ENCODE data around the gene RPLP1.

The RPLP1 gene

DNA sequence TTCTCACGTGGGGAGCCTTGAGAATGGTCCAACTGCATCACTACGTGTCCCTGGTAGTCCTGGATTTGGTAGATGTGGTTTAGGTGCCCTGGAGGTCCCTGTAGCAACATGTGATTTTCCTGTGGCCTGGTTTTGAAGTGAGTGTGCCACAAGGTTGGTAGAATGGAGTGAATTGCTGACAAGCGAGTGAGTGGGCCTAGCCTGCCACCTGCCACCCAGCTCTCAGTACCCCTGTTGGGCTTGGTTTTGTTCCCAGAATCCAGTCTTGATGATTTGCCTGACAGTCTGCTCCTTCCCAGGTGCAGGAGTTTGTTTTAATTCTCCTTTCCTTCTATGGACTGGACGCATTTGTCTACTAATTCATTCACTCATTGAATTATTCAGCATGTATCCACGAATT, 19.4 kb downstream of the RPLP1 start:
- no peak for DNase-seq

DNA sequence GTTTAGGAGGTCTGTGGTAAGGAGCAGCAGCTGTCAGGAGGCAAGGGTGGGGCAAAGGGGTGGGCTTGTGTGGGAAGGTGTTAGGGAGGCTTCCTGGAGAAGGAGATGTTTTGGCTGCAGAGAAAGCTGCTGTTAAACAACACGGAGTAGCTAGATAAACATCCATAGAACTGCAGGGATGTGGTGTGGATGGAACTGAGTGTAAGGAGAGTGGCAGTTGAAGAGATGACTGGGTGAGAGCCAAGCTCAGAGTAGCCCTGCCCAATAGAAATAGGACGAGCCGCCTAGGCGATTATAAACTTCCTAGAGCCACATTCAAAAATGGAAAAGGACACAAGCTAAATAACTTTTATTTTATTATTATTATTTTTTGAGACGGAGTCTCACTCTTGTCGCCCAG, 19.9 kb downstream of the RPLP1 start:
- no peak for DNase-seq

DNA sequence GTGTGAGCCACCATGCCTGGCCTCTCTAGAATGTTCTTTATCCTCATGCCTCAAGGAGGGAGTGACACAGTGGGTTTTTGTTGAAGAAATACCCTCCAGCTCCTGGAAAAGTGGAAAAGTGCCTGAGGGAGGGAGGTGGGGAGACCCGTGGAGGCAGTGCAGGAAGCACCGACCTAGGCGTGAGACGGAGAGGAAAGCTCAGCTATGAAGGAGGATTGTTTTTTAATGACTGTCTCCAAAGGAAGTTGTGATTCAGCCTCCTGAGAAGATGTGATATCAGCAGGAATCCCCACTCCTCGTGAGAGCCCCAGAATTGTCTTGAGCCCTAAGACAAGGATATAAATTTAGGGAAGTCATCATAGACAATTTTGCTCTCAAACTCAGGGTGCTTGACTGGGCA, 21.7 kb downstream of the RPLP1 start:
- DNase-seq = peak; percentile 69

DNA sequence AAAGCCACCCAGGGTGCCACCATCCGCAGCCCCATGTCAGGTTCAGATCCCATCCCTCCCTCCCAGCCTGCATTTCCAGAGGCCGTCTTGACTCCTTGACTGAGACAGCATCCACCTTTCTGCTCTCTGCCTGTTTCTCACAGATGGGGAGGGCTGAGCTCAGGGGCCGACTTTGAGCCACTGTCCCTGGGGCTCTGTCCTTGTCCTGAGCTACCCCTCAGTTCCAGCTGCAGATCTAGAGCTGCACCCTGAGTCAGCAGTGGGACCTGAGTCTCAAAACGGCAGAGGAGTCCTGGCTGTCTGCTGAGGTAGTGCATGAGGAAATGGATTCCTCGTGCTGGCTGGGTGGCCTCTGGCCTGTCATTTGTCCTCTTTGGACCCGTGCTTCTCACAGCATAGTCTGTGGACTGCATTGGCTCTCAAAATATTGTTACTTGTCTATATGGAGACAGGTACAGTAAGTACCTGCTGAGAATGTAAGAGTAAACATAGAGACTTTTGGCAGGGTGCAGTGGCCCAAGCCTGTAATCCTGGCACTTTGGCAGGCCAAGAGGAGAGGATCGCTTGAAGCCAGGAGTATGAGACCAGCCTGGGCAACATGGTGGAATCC, 22.3 kb downstream of the RPLP1 start:
- DNase-seq = peak; percentile 31

DNA sequence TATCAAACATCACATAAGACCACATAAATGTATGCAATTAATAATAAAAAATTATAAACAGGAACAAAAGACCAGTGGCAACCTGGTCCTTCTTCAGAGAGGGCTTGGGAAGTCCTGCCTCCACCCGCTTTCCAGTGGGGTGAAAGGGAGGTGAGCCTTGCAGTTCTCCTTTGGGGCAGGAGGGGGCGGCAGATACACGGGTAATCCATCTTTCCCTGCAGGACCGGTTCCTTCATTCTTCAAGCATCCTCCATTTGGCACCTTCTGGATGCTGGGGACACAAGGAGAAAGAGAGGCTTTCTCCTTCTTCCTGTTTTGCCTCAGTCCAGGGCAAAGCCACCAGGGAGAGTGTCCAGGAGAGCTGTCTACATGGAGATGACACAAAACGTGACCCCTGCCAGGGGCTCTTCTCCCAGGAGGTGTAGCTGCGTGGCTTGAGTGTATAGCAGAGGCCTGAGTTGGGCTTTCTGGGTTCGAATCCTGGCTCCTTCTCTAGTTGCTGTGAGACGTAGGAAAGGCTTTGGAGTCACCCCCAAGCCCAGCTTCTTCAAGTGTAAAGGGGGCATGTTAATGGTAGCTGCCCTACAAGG, 23.2 kb downstream of the RPLP1 start:
- DNase-seq = peak; percentile 72

DNA sequence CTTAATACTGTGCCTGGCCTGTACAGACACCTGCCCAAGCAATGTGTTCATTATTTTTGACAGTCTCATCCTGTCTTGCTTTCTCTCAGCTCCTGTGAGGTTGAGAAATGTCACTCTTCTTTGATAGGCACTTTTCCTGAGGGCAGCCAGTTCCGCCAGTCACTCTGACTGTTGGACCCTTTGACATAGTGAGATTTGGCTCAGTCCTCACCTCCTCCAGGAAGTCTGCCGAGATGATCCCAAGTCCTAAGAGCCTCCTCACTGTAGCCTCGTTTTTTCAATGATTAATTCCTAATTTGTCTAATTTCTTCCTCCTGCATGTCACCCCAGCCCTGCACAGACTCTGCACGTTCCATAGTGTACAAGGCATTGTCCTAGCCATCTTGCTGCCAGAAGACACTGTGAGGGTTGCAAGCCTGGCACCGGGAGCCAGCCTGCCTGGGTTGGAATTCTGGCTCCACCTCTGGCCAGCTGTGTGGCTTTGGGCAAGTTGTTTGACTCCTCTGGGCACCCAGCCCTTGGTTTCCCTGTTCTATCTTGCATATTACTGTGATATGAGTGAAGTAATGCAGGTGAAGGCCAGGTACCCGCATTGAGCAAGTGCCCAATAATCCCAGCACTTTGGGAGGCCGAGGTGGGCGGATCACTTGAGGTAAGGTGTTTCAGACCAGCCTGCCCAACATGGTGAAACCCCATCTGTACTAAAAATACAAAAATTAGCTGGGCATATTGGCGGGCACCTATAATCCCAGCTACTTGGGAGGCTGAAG, 24.3 kb downstream of the RPLP1 start:
- no peak for DNase-seq

DNA sequence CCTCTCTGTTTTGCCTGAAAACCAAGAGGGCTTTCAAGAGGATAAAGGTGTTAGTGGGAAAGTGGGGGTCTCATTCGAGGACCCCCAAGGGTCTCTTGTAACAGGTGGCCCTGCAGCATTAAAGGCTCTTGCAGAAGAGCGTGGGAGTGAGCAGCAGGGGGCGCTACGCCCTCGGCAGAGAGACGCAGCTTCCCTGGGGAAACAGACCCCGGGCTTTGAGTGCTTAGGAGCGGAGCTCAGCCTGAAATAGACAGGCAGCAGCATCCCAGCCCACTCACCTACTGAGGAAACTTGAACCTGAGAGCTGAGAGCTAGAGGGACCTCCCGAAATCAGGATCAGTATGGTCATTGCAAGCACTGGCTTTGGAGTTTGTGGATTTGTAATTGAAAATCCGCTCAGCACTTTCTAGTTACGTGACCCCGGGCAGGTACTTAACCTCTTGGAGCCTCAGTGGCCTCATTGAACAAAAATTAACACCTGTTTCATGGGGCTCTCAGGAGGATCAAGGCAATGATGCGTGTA, 25.7 kb downstream of the RPLP1 start:
- peak; percentile 49 for DNase-seq

DNA sequence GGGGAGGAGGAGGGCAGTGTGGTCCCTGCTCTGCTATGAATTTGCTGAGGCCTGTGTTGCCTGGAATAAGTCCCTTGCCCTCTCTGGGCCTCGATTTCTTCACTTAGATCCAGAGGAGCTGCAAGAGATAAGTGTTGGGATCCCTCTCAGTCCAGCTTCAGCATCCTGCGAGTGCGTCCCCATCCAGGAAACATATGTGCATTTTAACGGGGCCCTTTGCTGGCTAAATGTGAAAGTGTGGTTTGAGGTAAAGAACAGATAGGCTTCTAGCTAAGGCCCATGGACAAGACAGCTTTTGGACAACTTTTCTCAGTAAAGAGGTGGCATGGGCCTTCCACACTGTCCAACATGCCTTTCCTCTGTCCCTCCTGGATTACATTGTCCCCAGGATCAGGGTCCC, 26.5 kb downstream of the RPLP1 start:
- no peak for DNase-seq

DNA sequence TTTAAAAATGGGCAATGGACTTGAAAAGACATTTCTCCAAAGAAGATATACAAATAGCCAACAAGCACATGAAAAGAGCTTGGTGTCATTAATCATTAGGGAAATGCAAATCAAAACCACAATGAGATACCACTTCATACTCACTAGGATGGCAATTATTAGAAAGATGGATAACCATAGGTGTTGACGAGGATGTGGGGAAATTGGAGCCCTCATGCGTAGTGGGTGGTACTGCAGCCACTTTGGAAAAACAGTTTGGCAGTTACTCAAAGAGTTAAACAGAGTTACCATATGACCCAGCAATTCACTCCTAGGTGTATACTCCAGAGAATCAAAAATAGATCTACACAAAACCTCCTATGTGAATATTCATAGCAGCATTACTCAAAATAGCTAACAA, 27.4 kb downstream of the RPLP1 start:
- no peak for DNase-seq

DNA sequence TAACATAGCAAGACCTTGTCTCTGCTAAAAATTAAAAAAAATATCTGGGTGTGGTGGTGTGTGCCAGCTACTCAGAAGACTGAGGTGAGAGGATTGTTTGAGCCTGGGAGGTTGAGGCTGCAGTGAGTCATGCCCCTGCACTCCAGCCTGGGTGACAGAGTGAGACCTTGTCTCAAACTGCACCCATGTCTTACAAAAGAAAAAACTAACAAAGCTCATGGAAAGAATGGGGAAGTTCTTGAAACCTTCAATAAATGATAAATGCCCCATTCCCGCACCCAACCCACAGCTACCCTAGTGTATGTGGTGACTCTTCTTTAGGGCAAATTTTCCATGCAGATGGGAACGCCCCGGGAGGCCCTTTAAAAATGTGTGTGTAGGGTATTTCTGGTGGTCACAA, 28.3 kb downstream of the RPLP1 start:
- DNase-seq = no peak

DNA sequence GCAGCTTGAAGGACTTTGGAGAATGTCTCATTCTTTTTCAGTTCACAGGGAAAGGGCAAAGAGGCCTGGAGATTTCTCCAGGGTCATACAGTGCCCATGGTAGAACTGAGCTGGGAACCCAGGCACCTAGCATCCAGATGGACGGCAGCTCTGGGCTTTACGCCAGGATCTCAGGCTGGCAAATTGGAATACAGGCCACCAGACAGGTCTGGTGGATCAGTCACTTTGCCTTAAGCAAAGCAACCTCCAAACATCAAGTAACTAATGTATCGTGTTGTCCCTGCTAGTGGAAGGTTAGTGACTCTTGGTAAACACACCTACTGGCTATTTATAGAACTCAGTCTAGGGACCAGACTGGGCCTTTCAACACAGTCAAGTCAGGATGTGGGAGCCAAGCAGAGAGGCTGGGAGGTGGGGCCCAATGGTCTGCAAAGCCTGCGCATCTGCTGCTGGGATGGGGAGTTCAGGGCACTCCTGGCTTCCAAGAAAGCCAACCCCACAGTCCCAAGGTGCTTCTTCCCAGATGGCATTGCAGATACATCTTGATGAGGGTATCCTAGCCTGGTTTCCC, 30.2 kb downstream of the RPLP1 start:
- no peak for DNase-seq

DNA sequence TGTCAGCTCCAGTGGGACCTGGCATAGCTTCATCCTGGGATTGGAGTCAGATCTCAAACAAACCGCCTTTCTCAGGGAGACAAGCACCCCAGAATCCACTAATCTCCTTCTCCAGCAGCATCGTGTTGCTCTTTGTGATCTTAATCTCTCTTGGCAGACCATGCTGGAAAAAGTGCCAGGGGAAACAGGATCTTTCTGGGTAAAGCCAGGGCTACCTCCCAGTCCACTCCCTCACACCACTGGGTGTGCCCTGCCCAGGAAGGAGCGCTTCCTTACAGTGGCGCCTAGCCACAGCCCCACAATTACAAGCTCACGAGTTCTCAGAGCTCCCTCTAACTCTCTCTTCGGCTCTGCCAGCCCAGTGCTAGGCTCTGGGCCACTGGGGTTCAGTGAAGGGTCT, 32.2 kb downstream of the RPLP1 start:
- DNase-seq = no peak

DNA sequence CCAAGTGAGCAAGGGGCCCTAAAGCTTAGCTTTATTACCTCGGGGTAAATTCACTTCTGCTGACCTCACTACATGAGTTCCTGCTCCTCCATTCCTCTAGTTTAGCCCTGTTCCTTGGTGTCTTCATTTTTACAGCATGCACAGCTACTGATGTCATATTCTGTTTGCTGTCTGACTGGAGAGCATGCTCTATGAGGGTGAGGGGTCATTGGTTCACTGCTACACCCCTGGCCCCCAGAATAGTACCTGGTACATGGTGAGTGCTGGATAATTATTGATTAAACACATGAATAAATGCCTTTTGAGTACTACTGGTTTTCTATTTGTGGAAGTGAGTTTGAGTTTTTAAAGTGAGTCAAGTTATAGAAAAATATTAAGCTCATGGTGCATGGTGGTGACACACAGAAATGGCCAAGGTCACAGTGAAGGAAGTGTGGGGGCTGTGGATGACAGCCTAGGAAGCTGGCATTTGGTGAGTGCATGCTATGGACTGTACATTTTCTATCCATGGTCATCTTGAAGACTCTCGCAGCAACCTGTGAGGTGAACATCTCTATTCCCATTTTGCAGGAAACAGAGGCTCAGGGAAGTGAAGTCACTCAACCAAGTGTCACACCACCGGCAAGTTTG, 34.0 kb downstream of the RPLP1 start:
- DNase-seq = no peak

DNA sequence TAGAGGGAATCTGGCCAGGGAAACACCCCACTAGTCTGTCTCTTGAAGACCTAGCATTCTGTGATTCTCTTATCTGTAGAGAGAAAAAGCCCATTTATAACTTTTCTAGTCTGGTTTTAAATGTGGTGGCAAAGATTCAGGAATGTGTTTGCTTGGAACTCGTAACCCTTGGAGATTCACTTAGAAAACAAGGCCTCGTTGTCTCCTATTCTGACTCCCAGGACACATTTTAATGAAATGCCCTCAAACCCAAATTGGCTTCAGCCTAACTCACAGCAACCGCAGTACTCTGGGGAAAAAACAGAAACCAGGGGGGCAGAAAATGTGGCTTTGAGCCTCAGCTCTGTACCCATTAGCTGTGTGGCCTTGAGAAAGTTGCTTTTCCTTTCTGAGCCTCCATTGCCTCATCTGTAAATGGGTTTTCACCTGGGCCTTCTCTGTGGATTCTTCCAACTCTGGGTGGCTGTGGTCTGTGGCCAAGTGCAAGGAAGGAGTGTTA, 36.5 kb downstream of the RPLP1 start:
- no peak for DNase-seq

DNA sequence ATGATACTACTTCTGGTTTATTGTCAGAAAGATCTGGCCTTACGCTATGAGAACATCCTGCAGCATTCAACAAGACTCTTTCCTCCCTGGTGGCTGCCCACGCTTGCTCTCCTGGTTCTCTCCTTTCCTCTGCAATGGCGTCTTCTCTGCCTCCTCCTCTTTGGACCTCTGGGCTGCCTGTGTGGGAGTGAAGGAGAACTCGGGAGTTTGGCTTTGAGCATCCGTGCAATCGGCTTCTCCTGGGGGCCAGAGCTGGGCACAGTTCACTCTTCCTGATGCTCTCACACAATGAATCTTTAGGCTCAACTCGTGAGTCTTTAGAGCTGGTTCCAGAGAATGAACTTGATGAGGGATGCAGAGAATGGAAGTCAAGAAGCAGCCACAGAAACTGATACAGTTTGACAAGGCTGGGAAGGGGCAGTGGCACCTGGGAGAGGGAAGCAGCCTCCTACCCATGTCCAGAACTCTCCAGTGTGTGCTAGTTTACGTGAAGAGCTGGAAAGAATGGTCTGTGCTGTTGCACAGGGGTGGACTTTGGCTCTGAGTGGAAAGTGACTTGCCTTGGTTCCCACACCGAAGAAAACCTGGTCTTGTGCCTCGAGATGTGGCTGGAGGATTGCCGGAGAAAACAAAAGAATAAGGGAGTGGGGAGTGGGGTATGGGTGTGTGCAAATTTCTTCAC, 37.9 kb downstream of the RPLP1 start:
- no peak for DNase-seq

DNA sequence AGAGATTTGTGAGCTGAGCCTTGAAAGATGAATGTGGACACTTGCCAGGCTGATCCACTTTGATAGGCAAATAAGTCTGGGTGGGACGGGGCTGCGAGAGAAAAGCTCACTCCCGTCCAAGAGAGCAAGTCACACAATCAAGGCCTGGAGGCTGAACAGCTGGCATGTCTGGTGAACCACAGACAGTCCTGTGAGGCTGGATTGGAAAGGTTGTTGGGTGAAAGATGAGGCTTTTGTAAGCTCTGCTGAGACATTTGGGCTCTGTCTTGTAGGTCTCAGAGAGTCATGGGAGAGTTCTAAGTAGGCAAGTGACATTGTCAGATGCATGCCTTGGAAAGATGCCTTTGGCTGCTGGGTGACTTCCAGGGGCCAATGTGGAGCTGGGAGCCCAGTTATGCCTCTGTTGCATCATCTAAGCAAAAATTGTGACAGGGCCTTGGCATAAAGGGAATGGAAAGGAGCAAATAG, 38.5 kb downstream of the RPLP1 start:
- no peak for DNase-seq

DNA sequence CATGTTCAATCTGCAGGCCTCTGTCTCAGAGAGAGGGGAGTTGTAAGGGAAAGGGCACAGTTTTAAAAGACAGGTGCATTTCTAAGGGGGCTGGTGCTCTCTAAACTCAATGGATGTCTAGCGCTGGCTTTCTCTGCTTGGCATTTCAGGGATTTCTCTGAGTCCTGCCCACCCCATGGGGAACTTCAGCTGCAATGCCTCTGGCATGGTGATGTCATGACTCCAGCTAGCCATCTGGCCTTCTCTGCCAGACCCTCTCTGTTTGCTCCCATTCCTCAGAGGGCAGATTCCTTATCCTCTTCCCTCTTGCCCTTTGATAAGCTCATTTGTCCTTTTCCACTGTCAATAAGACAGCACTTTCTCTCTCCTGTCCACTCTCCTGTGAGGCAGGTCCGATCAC, 40.8 kb downstream of the RPLP1 start:
- DNase-seq = no peak

DNA sequence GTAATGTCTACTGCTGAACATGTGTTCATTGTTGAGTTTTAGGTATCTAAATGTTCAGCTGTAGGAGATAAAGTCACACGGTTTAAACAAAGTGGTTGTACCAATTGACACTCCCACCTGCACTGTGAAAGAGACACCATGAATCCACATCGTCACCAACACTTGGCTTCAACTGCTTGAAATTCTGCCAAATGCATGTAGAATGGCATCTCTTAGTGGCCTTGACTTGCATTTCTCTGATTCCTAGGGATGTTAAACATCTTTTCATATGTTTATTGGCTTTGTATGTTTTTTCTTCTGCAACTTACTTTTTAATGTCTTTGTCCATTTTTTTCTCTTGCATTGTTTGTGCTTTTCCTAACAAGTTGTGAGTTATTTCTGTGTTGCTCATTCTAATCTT, 43.4 kb downstream of the RPLP1 start:
- DNase-seq = peak; percentile 9

DNA sequence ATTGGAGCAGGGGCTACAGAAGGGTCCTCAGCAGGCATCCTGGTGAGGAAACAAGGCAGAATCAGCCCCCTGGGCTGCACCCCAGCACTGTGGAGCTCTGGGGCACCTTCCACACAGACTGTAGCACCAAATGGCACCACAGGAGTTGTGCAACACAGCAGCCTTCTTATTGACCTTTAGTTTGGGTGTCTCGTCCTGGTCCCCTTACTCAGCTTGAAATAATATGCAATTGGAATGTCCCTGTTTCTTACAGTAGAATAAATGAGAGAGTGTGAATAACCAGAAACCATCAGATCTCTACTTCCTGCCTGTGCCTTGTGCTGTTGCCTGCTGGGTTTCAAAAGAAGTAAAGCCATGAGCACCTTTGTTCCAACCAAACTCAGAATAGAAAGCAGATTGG, 44.5 kb downstream of the RPLP1 start:
- DNase-seq = no peak

DNA sequence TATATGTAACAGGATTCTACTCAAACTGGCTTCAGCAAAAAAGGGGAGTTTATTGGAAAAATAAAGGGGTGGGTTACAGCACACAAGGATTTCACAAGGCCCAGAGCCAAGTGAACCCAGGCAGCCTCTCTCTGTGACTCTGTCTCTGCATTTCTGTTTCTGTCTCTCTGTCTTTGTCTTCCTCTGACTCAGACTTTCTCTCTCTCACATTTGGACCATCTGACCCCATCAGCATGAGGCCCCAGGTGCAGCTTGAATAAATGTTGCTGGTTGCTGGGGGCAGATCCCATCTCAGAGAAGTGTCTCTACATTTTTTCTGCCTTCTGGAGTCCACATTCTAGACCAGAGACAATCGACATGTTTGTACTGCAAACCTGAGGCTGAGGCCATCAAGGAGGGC, 45.0 kb downstream of the RPLP1 start:
- no peak for DNase-seq

DNA sequence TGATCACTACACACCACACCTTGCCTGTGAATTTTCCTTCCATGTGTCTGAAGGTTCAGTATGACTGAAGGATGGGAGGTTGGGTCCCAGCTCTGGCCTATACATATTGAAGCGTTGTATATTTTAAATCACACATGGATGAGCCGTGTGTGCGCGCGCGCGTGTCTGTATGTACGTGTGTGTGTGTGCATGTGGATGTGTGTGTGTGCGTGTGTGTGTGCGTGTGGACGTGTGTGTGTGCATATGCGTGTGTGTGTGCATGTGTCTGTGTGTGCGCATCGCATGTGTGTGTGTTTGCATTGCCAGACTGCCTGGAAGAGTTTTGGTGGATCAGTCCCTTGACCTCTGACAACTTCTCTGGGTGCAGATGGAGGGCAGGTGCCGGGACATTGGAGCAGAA, 45.7 kb downstream of the RPLP1 start:
- no peak for DNase-seq

DNA sequence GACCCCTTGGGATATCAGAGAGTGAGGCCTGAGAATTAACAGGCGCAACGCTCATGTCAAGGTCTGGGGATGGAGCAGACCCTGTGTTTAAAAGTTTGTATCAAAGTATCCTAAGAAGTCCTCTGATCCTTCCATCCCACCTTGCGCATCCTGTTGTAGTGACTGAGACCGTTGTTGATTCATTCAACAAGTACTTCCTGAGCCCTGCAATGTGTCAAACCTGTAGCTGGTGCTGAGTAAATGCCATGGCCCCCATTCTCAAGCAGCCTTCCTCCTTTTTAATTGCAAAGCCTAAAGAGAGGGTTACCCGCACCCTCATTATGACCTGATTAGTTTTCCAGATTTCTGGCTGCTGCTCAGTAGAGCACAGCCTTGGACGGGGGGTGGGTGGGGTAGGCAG, 46.4 kb downstream of the RPLP1 start:
- DNase-seq = no peak
